Measurements from ENCODE around the gene COMT.
"Not testable (repeated sequence)": the region's sequence is repeated elsewhere in the genome, so short reads cannot be mapped to it uniquely, and the experiment has no call there.

Gene COMT

DNA sequence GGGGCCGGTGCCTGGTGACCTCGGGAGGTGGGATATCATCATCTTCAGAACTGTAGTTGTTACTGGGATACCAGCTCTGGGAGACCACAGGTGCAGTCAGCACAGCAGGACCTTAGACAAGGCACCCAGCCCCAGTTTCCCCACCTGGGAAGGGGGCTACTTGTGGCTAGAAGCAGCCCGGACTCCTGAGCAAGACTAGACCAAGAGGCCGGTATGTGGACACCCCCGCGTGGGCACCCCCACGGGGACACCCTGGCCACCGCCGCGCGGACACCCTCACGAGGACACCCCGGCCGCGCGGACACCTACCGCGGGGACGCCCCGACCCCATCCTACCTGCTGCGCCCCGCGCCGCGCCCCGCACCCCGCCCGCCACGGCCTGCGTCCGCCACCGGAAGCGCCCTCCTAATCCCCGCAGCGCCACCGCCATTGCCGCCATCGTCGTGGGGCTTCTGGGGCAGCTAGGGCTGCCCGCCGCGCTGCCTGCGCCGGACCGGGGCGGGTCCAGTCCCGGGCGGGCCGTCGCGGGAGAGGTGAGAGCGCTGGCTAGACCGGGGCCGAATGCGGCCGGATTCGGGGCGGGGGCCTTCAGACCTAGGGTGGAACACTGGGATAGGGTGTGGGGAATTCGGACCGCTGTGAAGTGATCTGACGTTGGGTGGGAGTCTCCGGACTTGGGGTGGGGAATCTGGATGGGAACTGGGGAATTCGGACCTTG lies at the start of gene COMT, which contains the start of gene TXNRD2:
Gene COMT, plus strand, starts transcription at position 408 of the 718 bp plus-strand sequence. CDS start 20,755 bp downstream, outside the sequence.
Gene TXNRD2, minus strand, starts transcription at position 454 of the 718 bp plus-strand sequence. Its CDS starts 15 bp downstream, at position 439.
- DNase-seq = no peak

DNA sequence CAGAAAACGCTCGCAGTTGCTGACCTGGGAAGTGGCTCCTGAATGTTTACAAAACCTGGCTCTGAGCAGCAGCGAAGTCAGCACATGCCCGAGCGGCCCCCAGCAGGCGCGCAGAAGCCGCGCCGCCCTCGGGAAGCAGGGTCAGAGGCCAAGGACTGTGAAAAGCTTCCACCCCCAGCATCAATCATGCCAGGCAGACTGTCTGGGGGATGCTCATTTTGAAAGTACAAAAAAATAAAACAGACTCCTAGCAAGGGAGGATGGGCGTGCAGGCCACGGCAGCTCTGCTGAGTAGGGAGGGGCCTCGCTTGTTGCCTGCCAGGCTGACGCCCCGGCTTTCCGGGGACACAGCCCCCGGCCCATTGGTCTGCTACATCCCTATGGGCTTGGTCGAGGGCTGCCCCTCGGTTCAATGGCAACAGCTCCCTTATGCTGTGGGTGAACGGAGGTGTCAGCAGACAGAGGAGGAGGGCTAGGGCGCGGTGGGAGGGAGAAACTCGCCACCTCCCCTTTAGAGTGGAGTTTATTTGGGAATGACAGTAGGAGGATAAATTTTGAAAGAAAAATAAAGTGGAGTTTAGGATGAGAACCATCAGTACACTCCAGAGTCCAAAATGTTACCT lies 49.2 kb upstream of the COMT start:
- no peak for DNase-seq

- DNase-seq = no peak
Measured at GRCh38 chr22:19892925-19893324, 48.6 kb upstream of the COMT start.

DNA sequence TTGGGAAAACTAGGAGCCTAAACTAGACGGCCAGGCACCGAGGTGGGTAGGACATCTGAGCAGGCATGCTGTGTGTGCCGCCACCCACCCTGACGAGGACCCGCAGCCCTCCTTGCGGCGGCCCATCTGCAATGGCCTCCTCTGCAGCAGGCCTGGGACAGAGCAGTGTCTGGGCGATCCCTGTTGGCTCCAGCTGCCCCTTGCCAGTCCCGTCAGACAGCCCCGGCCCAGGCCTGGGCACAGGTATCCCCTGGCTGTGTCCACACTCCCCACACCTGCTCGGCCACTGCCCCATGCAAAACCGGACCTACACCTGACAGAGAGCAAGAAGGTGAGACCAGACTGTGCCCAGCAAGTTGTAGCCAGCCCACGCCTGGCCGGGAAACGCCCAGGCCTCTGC lies 48.2 kb upstream of the COMT start:
- DNase-seq = no peak

DNA sequence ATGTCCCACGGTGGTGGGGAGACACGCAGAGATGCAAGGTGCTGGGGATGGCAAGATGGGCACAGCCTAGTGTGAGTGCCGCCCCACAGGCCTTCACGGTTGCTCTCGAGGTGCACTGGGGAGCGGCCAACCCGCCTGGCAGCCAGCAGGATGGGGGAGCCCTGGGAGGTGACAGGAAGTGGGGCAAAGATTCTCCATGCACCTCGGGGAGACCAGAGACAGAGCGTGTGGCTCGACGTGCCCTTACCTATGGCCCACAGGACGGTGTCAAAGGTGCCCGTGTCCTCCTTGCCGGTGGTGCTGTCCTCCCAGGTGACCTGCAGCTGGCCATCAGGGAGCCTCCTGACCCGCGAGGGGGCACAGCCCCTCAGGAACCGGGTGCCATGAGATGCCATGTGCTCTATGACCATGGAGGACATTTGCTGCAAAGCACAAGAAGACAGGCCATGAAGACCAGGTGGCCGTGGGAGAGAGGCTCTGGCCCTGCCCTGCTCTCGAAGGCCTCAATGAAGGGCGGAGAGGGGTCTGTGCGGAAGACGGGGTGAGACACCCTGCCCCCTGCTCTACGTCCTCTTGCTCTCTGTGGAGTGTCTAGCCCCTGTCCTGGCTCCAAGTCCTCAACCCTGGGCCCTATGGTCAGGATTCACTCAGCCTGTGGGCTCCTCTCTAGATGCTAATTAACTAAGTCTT lies 46.3 kb upstream of the COMT start:
- DNase-seq = no peak

GRCh38 chr22:19896665-19897355 lies 44.8 kb upstream of the COMT start:
- DNase-seq = no peak

DNA sequence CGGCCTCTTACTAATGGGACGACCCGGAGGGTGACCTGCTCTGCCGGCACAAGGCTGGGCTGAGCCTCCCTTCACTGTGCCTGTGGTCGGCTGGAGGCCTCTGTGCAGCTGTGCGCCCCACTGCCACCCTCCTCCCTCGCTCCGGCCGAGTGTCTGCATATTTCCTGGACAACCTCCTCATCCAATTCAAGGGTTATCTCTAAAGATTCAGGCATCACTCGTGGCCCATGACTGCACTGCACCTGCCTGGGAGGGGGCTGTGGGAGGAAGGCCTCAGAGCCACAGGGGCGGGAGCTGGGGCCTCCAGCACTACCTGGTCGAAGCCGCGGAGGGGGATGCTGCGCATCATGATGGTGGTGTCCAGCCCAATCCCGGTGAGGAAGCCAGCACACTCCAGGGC lies 43.8 kb upstream of the COMT start:
- no peak for DNase-seq

DNA sequence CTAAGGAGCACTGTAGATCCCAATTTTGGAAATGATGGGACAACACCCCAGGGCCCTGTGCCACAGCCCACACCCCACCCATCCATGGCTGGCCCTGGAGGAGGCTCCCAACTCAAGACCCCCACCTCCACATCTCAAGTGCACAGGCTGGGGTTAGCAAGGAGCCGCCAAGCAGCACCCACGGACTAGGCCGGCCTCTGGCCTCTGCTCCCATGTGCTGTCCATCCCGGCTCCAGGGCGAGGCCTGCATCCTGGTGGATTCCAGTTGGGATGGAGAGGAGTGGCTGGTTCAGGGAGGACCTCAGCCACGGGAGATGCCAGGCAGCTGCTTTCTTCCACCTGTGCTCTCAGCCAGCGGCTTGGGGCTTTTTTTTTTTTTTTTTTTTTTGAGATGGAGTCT lies 43.4 kb upstream of the COMT start:
- DNase-seq = no peak

- DNase-seq = no peak
Measured at GRCh38 chr22:19898831-19899567, 42.6 kb upstream of the COMT start.

- DNase-seq = no peak
Measured at GRCh38 chr22:19900707-19901436, 40.7 kb upstream of the COMT start.

GRCh38 chr22:19901577-19902244 lies 39.9 kb upstream of the COMT start:
- DNase-seq = no peak

GRCh38 chr22:19902245-19902715 lies 39.3 kb upstream of the COMT start:
- DNase-seq = peak in 1 of 2 experiments; percentile 10

DNA sequence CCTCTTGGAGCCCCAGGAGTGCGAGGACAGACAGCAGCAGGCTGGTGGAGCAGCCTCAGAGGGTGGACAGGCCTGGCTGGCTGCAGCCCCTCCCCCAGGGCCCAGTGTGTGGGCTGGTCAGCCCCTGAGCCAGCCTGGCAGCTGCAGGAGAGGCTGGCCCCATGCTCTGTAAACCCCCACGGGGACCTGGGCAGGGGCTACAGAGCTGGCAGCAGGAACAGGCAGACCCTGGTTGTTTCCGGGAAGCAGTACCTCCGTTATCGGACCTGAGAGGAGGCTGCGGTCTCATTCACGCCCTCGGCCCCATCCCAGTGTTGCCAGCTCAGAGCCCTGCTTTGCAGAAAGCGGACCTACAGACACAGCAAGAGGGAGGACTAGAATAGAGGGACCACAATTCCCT lies 38.5 kb upstream of the COMT start:
- no peak for DNase-seq

DNA sequence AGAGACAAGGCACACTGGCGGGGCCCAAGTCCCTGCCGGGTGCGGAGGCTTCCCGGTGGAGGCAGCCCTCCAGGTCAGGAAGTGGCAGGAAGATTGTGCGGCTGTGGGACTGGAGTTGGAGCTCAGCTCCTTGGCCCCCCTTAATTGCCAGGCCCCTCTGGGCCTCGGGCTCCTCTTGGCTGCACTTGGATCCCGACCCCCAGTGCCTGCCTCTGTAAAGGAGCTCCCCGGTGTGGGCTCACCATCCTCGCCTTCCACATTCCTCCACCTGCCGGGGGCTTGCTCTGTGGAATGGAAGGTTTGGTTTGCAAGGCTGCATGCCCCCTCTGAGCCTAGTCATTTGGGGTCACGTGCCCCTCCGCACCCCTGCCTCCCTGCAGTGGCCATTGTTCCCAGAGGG lies 38.1 kb upstream of the COMT start:
- DNase-seq = no peak

GRCh38 chr22:19904174-19904856 lies 37.3 kb upstream of the COMT start:
- no peak for DNase-seq

DNA sequence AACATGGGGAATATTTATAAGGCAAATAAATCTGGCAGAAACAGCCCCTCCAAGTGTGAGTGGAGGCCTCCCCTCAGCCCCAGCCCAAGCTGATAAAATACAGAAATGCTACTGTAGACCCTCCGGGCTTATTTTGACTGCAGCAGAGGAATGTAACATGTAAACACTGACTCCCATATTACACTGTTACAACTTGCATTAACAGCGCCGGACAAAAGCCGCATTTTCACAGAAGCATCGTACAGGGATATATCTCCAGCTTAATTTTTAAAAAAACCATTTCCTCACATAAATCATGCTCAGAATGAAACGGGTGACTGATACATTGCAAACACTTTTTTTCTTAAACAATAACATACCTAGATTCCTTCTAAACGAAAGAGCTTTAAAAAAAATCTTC lies 36.6 kb upstream of the COMT start:
- DNase-seq = no peak

GRCh38 chr22:19905347-19906276 lies 36.0 kb upstream of the COMT start:
- no peak for DNase-seq

- DNase-seq = not testable (repeated sequence)
Measured at GRCh38 chr22:19906864-19907263, 34.7 kb upstream of the COMT start.

- DNase-seq = not testable (repeated sequence)
Measured at GRCh38 chr22:19907902-19908301, 33.7 kb upstream of the COMT start.
